GM12873 (cell line): ENCODE measurements around the gene CCDC15.

Experiments used
- TF ChIP-seq, protein P1 (sequence below): IDR thresholded peaks from 2 replicates; pipeline ENCODE4 v1.5.1; 2012; ENCODE audit warnings: low read depth, mild to moderate bottlenecking, moderate library complexity, low read length, control low read depth; ENCODE audit not compliant: insufficient read depth; ENCODE audit errors: missing control alignments

CCDC15 gene

GRCh38 chr11:124978316-124978715, 24.3 kb downstream of the CCDC15 start:
- TF ChIP-seq, protein P1, sequence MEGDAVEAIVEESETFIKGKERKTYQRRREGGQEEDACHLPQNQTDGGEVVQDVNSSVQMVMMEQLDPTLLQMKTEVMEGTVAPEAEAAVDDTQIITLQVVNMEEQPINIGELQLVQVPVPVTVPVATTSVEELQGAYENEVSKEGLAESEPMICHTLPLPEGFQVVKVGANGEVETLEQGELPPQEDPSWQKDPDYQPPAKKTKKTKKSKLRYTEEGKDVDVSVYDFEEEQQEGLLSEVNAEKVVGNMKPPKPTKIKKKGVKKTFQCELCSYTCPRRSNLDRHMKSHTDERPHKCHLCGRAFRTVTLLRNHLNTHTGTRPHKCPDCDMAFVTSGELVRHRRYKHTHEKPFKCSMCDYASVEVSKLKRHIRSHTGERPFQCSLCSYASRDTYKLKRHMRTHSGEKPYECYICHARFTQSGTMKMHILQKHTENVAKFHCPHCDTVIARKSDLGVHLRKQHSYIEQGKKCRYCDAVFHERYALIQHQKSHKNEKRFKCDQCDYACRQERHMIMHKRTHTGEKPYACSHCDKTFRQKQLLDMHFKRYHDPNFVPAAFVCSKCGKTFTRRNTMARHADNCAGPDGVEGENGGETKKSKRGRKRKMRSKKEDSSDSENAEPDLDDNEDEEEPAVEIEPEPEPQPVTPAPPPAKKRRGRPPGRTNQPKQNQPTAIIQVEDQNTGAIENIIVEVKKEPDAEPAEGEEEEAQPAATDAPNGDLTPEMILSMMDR, result no peak

DNA sequence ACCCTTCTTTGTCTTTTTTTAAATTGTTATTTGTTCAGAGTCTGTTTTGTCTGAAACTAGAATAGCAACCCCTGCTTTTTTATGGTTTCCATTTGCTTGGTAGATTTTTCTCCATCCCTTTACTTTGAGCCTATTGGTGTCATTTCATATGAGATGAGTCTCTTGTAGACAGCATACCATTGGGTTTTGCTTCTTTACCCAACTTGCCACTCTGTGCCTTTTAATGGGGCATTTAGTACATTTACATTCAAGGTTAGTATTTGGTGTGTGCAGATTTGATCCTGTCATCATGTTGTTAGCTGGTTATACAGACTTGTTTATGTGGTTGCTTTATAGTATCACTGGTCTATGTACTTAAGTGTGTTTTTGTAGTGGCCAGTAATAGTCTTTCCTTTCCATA, 28.0 kb downstream of the CCDC15 start:
- TF ChIP-seq, protein P1, result no peak

- TF ChIP-seq, protein P1, result no peak
Observed at GRCh38 chr11:124983674-124984511, 29.9 kb downstream of the CCDC15 start.

DNA sequence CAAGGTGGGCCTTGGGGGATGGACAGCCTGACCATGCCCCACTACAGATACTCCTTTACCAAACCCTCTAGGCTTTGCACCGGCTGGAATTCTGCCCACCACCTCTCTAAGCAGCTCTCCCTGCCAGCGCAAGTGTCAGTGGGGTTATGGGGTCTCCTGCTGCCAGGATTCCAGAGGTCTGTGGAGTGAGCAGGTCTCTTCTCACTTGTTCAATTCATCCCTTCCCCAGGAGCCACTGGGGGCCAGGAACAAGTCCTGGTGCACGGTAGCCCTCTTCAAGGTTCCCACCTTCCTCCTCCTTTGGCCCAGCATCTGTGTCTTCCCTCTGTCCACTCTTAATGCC, 30.5 kb downstream of the CCDC15 start:
- TF ChIP-seq, protein P1, result no peak

- TF ChIP-seq, protein P1, result no peak
Observed at GRCh38 chr11:124987096-124987495, 33.1 kb downstream of the CCDC15 start.

- TF ChIP-seq, protein P1, result no peak
Observed at GRCh38 chr11:124988063-124988462, 34.1 kb downstream of the CCDC15 start.

GRCh38 chr11:125001079-125001778, 47.2 kb downstream of the CCDC15 start:
- TF ChIP-seq, protein P1, result no peak
